ENCODE results near the gene CD33. TPM values are rescaled to one million over a fixed set of nuclear protein-coding genes. Genes with fewer than 3 reads are reported as not detected.
"Not testable (repeated sequence)": the region's sequence is repeated elsewhere in the genome, so short reads cannot be mapped to it uniquely, and the experiment has no call there.

Gene CD33
- total RNA-seq (2021; fragmentation: NEBNext Ultra II Directional; extraction: Animal tissue kit (Norgen Biotek cat#: 25700)): not detected
- long read RNA-seq: 0 reads

DNA sequence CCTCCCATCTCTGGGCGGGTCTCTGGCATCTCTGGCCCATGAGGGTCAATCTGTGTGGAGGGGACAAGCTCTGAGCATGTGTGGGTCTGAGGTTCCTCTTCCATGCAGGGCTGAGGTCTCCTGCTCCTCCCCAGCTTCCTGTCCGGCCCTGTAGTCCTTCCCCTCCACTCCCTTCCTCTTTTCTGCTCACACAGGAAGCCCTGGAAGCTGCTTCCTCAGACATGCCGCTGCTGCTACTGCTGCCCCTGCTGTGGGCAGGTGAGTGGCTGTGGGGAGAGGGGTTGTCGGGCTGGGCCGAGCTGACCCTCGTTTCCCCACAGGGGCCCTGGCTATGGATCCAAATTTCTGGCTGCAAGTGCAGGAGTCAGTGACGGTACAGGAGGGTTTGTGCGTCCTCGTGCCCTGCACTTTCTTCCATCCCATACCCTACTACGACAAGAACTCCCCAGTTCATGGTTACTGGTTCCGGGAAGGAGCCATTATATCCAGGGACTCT is at the start of gene CD33:
TSS of gene CD33 (plus strand) at position 183 of the 496 bp plus-strand sequence. CDS start at position 222, 39 bp downstream.
- H3K36me3 Mint-ChIP-seq (ENCODE audit: low read depth); H3K27me3 Mint-ChIP-seq (ENCODE audit: insufficient read depth); DNase-seq; H3K27ac Mint-ChIP-seq; H3K4me1 Mint-ChIP-seq (ENCODE audit: low read depth); H3K4me3 Mint-ChIP-seq: not testable (repeated sequence)
- peaks cover 38% of the 10 kb centered on the region for H3K9me3 Mint-ChIP-seq

GRCh38 chr19:51179256-51179655 is 45.6 kb upstream of the CD33 start:
- Mint-ChIP-seq H3K4me1 (ENCODE audit: low read depth) (no peaks in the 10 kb centered on the region), H3K4me3 (no peak overlapping the region), H3K27me3 (ENCODE audit: insufficient read depth) (no peaks in the 10 kb centered on the region), H3K27ac (no peak overlapping the region), H3K9me3 (peaks cover 15% of the 10 kb centered on the region), H3K36me3 (ENCODE audit: low read depth) (peaks cover 7% of the 10 kb centered on the region; the same call in 1 of the 2 replicates)
- TF ChIP-seq, protein P1, sequence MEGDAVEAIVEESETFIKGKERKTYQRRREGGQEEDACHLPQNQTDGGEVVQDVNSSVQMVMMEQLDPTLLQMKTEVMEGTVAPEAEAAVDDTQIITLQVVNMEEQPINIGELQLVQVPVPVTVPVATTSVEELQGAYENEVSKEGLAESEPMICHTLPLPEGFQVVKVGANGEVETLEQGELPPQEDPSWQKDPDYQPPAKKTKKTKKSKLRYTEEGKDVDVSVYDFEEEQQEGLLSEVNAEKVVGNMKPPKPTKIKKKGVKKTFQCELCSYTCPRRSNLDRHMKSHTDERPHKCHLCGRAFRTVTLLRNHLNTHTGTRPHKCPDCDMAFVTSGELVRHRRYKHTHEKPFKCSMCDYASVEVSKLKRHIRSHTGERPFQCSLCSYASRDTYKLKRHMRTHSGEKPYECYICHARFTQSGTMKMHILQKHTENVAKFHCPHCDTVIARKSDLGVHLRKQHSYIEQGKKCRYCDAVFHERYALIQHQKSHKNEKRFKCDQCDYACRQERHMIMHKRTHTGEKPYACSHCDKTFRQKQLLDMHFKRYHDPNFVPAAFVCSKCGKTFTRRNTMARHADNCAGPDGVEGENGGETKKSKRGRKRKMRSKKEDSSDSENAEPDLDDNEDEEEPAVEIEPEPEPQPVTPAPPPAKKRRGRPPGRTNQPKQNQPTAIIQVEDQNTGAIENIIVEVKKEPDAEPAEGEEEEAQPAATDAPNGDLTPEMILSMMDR (IDR thresholded peaks at IDR 0.05): no peak
- no peak for DNase-seq

GRCh38 chr19:51181377-51181912 is 43.4 kb upstream of the CD33 start:
- no peak for DNase-seq
- peaks cover 24% of the 10 kb centered on the region for H3K9me3 Mint-ChIP-seq
- H3K4me3 Mint-ChIP-seq: no peak overlapping the region
- TF ChIP-seq, protein P1 (IDR thresholded peaks at IDR 0.05): no peak
- no peak overlapping the region for H3K27ac Mint-ChIP-seq
- peaks cover 7% of the 10 kb centered on the region; the same call in 1 of the 2 replicates for H3K36me3 Mint-ChIP-seq (ENCODE audit: low read depth)
- no peaks in the 10 kb centered on the region for H3K27me3 Mint-ChIP-seq (ENCODE audit: insufficient read depth)
- H3K4me1 Mint-ChIP-seq (ENCODE audit: low read depth): no peaks in the 10 kb centered on the region

- TF ChIP-seq, protein P1 (IDR thresholded peaks at IDR 0.05): no peak
- no peaks in the 10 kb centered on the region for H3K4me1 Mint-ChIP-seq (ENCODE audit: low read depth)
Measured at GRCh38 chr19:51181913-51182419, 42.9 kb upstream of the CD33 start.

DNA sequence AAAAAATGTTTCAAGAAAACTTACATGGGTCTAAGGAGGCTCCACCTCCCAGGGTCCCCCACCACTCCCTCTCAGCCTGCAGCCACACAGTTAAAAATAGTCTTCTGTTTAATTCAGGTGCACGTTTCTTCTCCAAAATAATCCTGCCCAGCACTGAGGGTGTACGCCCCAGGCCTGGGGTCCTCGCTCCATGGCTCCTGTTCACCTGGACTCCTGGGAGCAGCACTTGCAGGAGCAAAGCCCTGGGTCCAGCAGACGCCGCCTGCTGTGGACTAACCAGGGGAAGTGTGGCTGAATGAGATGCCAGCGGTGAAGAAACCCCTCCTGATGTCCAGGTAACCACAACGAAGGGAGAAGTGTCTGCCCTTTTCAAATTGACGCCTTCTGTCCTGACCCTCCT is 41.3 kb upstream of the CD33 start:
- no peak for DNase-seq
- Mint-ChIP-seq H3K4me1 (ENCODE audit: low read depth) (no peaks in the 10 kb centered on the region), H3K27me3 (ENCODE audit: insufficient read depth) (peaks cover 2% of the 10 kb centered on the region; the same call in 1 of the 2 replicates), H3K4me3 (no peak overlapping the region), H3K27ac (no peak overlapping the region), H3K9me3 (peaks cover 30% of the 10 kb centered on the region), H3K36me3 (ENCODE audit: low read depth) (peaks cover 7% of the 10 kb centered on the region; the same call in 1 of the 2 replicates)
- TF ChIP-seq, protein P1 (IDR thresholded peaks at IDR 0.05): no peak

More at GRCh38 chr19:51181913-51182419, 42.9 kb upstream of the CD33 start:
- Mint-ChIP-seq H3K27me3 (ENCODE audit: insufficient read depth) (no peaks in the 10 kb centered on the region), H3K4me3 (no peak overlapping the region), H3K9me3 (peaks cover 24% of the 10 kb centered on the region), H3K27ac (no peak overlapping the region), H3K36me3 (ENCODE audit: low read depth) (peaks cover 7% of the 10 kb centered on the region; the same call in 1 of the 2 replicates)
- DNase-seq: no peak

Measured in HFFc6 (cell line).